Mononuclear cell (primary cell): Measurements from ENCODE around the gene ACER3. TPM values are rescaled to one million over a fixed set of nuclear protein-coding genes. Genes with fewer than 3 reads are reported as not detected.

Source experiments
- H3K27me3 ChIP-seq: 2 replicates; pipeline ENCODE4 v1.6.0; 2011; ENCODE audit warnings: low read length, control low read depth; ENCODE audit not compliant: insufficient read depth
- H3K4me1 ChIP-seq: 2 replicates; pipeline ENCODE4 v1.5.1; 2011; ENCODE audit warnings: mild to moderate bottlenecking, low read length, control low read depth; ENCODE audit not compliant: insufficient read depth
- H3K4me3 ChIP-seq: 2 replicates; pipeline ENCODE4 v1.5.1; 2011; ENCODE audit warnings: mild to moderate bottlenecking, low read length, moderate library complexity
- H3K9me3 ChIP-seq: 2 replicates; pipeline ENCODE4 v1.5.1; 2011; ENCODE audit warnings: low read depth, mild to moderate bottlenecking, control low read depth, low read length
- total RNA-seq: library from RNA; depleted of rRNA; stranded (reverse); fragments of >200 nt; gene quantifications from one replicate; pipeline ENCODE4 v1.2.3, GENCODE V29; 2012

Gene ACER3
- total RNA-seq, 1 donor, result 13.6 TPM

DNA sequence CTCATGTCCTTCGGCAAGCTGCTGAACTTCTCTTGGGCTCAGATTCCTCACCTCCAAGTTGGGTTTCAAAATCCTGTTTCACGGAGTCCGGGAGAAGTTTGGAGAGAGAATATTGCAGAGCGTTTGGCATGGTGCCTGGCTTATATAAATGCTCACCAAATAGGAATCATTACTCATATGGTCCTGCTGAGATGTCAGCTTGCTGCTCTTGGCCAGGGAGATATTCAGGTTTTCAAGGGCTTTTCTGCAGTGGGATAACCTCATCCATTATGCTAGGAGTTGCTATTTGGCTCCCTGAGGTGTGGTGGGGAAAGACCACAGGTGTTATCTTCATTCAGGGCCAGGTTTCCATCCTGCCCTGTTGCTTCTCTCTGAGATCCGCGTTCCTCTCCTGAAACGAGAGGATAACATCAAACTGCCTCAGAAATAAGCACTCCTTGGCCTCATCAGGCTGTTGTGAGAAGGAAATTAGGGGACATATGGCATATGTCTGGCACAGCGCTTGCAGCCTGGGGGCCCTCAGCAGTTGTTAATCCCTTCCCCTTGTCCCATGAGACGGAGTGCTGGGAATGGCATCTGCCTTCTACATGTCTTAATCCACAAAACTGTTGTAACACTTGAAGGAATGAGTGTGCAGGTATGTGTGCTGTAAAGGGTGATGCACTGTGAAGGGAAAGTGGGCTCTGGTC lies 29.9 kb upstream of the ACER3 start:
- peaks cover 3% of the 10 kb centered on the region for H3K4me1 ChIP-seq
- H3K9me3 ChIP-seq, result no peaks in the 10 kb centered on the region
- H3K27me3 ChIP-seq, result no peaks in the 10 kb centered on the region
- no peak overlapping the region for H3K4me3 ChIP-seq

DNA sequence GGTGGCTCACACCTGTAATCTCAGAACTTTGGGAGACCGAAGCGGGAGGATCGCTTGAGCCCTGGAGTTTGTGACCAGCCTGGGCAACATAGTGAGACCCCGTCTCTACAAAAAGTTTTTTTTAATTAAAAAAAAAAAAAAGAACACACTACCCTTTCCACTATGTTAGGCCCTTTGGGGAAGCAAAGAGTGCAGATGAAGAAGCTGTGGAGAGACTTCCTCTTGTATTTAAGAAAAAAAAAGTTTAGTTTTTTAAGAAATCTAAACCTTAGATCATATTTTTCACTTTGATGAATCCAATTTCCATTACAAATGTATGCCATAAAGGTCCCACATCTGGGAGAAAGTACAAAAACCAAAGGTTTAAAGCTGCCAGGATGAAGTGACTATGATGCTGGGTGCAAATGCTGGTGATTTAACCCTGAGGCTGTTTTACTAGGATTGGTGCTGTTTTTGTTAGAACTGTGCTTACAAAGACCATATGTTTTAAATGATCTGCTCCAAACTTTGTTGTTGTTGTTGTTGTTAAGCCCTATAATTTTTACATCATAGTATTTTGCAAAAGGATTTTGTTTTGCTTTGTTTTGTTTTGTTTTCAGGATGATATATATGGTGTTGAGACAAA lies 28.9 kb upstream of the ACER3 start:
- H3K9me3 ChIP-seq, result no peaks in the 10 kb centered on the region
- no peaks in the 10 kb centered on the region for H3K4me1 ChIP-seq
- no peak overlapping the region for H3K4me3 ChIP-seq
- no peaks in the 10 kb centered on the region for H3K27me3 ChIP-seq

DNA sequence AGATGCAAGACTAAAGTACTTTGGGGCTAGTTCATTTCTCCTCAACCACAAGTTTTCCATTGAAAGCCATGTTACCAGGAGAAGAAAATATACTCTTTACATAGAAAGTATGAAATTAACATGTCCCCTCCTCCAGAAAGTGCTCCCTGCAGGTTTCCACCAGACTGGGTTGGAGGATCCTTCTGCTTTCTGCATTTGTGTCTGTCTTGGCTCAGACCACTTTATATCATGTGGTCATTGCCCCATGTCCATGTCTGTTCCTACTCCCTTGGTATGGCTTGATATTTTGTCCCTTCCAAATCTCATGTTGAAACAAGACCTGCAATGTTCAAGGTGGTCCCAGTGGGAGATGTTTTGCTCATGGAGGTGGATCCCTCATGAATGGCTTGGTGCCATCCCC lies 28.4 kb upstream of the ACER3 start:
- no peak overlapping the region for H3K4me3 ChIP-seq
- no peaks in the 10 kb centered on the region for H3K27me3 ChIP-seq
- no peaks in the 10 kb centered on the region for H3K9me3 ChIP-seq
- H3K4me1 ChIP-seq, result no peaks in the 10 kb centered on the region

DNA sequence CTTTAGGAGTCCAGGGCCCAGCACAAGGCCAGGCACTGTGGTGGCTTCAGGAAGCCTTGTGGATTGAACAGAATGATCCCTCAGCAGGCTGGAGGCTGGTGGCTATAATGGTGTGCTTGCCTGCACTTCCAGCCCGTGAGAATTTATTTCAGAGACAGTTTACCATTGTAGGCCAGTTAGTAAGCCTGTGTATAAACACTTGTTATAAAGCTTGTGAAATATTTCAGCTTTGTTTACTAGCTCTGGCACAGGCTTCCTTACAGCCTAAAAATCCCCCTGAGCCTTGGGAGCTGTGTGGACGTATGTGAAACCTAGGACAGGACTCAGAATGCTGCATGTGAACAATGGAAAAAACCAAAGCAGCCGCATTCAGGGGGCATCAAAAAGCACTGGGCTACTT lies 26.6 kb upstream of the ACER3 start:
- Histone ChIP-seq H3K27me3 (no peaks in the 10 kb centered on the region), H3K4me3 (no peak overlapping the region), H3K4me1 (no peaks in the 10 kb centered on the region), H3K9me3 (no peaks in the 10 kb centered on the region)

DNA sequence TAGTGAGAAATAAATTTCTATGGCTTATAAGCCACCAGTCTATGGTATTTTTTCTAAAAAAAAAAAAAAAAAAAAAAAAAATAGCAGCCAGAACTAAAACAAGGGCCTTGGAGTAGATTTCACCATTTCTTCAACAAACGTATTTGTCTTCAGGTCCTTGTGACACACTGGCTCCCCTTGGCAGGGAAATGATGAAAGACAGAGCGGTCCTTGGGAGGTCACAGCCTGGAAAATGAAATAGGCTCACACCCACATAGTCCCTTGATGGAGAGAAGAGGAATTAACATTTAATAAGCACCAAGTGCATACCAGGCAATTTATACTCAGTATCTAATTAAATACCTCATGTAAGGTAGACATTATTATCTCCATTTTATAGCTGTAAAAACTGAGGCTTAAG lies 25.7 kb upstream of the ACER3 start:
- Histone ChIP-seq H3K4me3 (no peak overlapping the region), H3K4me1 (no peaks in the 10 kb centered on the region), H3K27me3 (no peaks in the 10 kb centered on the region), H3K9me3 (no peaks in the 10 kb centered on the region)

DNA sequence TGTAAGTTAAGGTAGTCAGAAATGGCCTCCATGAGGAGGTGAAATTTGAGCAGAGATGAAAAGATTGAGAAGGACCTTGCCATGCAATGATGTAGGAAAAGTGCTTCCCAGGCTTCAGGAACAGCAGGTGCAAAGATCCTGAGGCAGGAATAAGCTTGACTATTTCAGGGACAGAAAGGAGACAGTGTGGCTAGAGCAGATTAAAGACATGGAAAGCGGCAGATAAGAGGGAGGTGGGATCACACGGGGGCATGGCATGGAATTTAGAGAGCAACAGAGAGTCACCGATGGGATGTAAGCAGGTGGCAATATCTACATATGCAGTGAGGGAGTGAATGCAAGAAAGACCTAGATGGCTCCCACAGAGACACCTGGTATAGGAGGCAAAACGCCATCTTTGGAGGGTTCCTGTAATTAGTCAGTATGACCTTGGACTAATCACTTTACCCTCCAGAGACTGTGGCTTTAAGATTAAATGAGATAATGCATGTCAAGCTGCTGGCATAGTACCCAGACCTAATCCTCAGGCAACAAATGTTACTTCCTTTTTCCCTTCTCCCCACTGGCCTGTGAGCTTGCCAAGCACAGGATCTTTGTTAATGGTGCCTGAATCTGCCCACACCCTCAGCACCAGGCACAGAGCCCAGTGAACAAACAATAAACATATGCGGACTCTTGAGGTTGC lies 24.6 kb upstream of the ACER3 start:
- Histone ChIP-seq H3K4me1 (no peaks in the 10 kb centered on the region), H3K4me3 (no peak overlapping the region), H3K27me3 (no peaks in the 10 kb centered on the region), H3K9me3 (no peaks in the 10 kb centered on the region)

DNA sequence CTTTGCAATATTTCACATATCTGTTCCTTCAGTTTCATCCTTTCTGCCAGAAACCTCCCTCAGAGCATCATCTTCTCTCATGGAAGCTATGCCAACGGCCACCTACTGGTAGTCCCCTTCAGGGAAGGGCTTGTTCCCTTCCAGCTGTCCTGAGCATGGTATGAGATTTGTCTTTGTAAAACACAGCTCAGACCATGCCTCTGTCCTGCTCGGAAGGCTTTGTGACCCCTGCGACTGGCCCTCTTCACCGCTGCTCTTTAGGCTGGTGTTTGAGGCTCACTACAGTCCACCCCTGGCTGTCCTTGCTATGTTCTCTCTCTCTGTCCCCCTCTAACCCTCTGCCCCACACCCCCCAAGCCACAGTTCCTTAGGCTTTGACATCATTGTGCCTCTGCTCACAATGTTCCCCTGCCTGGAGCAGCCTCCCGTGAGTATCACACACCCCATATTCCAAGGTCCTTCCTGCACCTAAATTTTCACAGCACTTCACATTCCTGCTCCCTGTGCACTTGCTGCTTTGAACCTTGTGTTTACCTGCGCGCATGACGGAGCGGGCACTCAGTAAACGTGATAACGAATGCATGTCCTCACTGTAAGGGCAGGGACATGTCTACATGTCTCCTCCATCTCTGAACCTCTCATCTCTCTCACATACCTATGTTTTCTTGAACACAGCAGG lies 24.0 kb upstream of the ACER3 start:
- Histone ChIP-seq H3K4me3 (no peak overlapping the region), H3K4me1 (no peaks in the 10 kb centered on the region), H3K9me3 (no peaks in the 10 kb centered on the region), H3K27me3 (no peaks in the 10 kb centered on the region)

DNA sequence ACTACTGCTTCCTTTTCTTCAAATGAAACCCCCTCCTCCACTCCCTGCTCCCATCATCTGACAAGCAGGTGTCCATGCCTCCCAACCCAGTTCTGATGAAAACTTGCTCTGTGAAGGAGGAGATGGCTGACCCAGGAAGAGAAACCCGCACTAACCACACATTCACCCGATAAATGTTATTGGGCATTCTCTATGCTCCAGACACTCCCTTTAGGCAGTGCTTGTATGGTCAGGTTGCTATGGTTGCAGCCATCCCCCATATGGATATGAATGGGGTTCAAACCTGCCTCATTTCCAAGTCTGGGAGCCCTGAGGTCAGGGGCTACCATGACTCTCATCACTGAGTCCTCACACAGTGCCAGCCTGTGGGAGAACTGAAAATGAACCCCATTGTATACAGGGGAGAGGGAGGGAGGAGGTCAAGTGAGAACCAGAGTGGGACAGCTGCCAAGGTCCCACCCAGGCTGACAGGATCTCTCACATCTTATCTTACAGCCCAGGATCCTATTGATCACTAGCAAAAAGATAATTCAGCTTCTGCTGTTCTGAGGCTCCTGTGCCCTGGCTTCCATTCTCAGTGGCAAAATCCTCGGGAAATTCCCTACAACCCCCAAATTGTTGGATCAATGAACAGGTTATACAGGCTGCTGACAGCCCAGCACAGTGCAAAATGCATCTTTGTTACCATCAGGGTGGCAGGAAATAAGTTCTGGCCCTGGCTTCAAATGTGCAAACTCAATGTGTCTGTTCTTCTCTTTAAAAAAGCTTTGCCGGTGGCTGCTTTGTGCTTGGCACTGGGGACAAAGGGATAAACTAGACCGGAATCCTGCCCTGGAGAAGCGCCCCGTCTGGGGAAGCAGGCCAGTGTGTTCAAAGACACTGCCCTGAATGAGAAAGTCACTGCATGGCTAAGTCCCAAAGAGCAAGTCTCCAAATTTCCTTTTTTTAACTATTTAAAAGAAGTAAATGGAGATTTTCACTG lies 22.7 kb upstream of the ACER3 start:
- Histone ChIP-seq H3K9me3 (no peaks in the 10 kb centered on the region), H3K4me1 (no peaks in the 10 kb centered on the region), H3K4me3 (no peak overlapping the region), H3K27me3 (no peaks in the 10 kb centered on the region)

DNA sequence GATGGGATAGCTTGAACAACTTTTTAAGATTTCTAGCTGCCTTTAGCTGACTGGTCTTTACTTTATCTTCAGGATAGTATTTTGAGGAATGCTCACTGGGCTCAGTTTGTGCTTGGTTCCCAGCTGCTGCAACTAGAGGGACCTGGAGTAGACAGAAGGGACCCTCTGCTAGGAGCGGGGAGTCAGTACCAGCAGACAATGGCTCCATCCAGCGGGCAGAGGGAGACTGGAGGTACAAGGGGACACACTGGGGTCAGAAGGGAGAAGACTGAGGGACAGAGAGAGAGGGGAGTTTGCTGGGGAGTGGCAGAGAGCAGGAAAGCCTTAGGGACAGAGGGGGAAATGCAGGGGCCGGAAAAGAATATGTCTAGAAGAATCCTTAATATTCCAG lies 22.0 kb upstream of the ACER3 start:
- no peaks in the 10 kb centered on the region for H3K9me3 ChIP-seq
- H3K27me3 ChIP-seq, result no peaks in the 10 kb centered on the region
- no peak overlapping the region for H3K4me3 ChIP-seq

DNA sequence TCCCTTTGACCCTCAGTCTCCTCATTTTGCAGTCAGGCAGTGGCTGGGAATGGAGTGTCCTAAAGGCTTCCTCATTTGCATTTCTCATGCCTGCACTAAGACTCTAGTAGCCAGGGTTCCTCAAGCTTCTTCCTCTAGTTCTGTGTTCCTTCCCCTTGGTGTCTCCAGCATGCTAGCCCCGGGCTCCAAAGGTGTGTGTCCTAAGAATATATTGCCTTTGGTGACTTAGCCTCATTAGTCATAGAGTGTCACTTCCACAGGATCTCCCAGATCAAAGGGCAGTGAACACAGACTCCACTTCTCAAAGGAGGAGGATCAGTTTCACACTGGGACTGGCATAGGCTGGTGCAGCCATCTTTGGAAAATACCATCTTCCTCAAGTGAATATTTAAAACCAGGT lies 21.4 kb upstream of the ACER3 start:
- Histone ChIP-seq H3K27me3 (no peaks in the 10 kb centered on the region), H3K9me3 (no peaks in the 10 kb centered on the region), H3K4me3 (no peak overlapping the region), H3K4me1 (no peaks in the 10 kb centered on the region)

More for the DNA sequence above, 22.0 kb upstream of the ACER3 start:
- no peaks in the 10 kb centered on the region for H3K4me1 ChIP-seq

DNA sequence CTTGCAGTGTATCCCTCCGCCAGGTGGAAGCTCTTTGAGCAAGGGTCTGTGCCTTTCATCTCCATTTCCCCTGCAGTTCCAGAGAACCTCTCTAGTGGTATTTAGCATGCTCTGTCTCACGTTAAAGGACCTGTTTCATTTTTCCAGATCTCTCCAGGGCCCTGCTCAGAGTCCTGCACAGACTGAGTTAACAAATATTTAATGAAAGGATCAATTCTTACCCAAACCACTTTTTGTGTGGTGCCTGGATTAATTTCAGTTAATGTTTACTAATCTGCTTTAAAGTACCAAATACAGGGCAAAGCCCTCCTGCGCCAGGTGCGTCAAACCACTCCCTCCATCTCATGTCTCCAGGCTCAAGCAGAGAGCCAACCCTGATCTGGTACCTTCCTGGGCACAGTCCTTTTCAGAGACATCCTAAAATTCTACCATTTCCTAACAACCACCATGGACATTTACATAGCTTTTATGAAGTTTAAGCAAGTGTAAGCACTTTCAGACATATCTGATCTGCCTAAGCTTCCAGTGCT lies 18.7 kb upstream of the ACER3 start:
- Histone ChIP-seq H3K9me3 (no peaks in the 10 kb centered on the region), H3K4me1 (no peaks in the 10 kb centered on the region), H3K27me3 (no peaks in the 10 kb centered on the region), H3K4me3 (no peak overlapping the region)

DNA sequence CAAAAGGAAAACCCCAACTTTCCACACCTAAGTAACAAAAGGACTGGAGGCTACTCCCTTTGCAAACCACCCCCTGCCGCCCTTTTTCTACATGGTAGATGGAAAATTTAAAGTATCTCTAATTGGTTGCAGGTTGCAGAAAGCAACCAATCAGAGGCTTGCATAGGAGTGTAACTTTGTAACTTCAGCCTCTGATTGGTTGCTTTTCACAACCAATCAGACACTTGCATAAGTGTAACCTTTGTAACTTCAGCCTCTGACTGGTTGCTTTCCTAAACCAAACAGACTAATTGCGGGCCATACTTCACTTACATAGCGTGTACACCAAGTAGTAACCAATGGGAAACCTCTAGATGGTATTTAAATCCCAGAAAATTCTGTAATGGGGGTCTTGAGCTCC lies 16.8 kb upstream of the ACER3 start:
- no peaks in the 10 kb centered on the region for H3K27me3 ChIP-seq
- H3K4me1 ChIP-seq, result no peaks in the 10 kb centered on the region
- no peaks in the 10 kb centered on the region for H3K9me3 ChIP-seq
- no peak overlapping the region for H3K4me3 ChIP-seq

DNA sequence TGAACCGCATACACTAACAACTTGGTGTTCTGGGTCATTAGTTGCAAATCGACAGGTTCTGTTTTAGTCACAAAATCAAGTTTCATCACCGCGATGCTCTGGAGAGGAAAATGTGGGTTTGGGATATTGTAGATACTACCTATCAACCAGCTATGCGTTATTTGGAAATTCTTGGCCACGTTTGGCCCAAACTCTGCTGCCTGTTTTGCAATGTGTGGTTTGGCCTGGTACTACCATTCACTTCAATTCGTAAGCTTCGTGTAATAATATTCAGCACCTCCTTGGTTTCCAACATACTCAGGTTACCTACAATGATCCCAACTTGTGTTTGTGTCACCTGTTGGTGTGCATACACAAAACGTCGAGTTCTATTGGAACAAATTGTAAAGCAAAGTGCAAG lies 16.2 kb upstream of the ACER3 start:
- Histone ChIP-seq H3K4me3 (no peak overlapping the region), H3K9me3 (no peaks in the 10 kb centered on the region)

DNA sequence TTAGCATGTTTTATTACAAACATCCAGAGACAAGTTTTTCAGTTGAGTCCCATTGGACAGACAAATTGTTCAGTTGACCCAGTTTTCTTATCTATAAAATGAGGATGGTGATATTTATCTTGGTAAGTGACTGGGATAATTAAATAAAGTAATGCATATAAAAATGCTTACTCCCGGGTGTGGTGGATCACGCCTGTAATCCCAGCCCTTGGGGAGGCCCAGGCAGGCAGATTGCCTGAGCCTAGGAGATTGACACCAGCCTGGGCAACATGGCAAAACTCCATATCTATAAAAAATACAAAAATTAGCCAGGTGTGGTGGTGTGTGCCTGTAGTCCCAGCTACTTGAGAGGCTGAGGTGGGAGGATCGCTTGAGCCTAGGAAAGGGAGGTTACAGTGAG lies 15.6 kb upstream of the ACER3 start:
- Histone ChIP-seq H3K9me3 (no peaks in the 10 kb centered on the region), H3K27me3 (no peaks in the 10 kb centered on the region), H3K4me3 (no peak overlapping the region), H3K4me1 (no peaks in the 10 kb centered on the region)

More for the DNA sequence above, 16.2 kb upstream of the ACER3 start:
- Histone ChIP-seq H3K27me3 (no peaks in the 10 kb centered on the region), H3K4me1 (no peaks in the 10 kb centered on the region)
